ES-I3 (cell line): ENCODE results near the gene ZSCAN12.
"Not testable (repeated sequence)": the region's sequence is repeated elsewhere in the genome, so short reads cannot be mapped to it uniquely, and the experiment has no call there.

Source experiments
- H3K36me3 ChIP-seq: 2 replicates; pipeline ENCODE4 v1.6.1; 2013; ENCODE audit warnings: mild to moderate bottlenecking, low read length, control low read depth, moderate library complexity; ENCODE audit not compliant: insufficient read depth
- H3K4me1 ChIP-seq: 2 replicates; pipeline ENCODE4 v1.6.1; 2013; ENCODE audit warnings: mild to moderate bottlenecking, control low read depth, low read length; ENCODE audit not compliant: insufficient read depth
- H3K9ac ChIP-seq: 2 replicates; pipeline ENCODE4 v1.6.1; 2013; ENCODE audit warnings: low read depth, mild to moderate bottlenecking, low read length, moderate library complexity
- H3K9me3 ChIP-seq: 2 replicates; pipeline ENCODE4 v1.6.1; 2013; ENCODE audit warnings: mild to moderate bottlenecking, low read length, moderate library complexity; ENCODE audit not compliant: control insufficient read depth, insufficient read depth

ZSCAN12 gene

GRCh38 chr6:28377879-28378278 is 21.7 kb downstream of the ZSCAN12 start:
- Histone ChIP-seq H3K9me3 (peaks cover 3% of the 10 kb centered on the region; the same call in 1 of the 2 replicates), H3K36me3 (peaks cover 17% of the 10 kb centered on the region), H3K9ac (no peak overlapping the region), H3K4me1 (no peaks in the 10 kb centered on the region)

- H3K4me1 ChIP-seq = no peaks in the 10 kb centered on the region
- no peaks in the 10 kb centered on the region; the same call in 1 of the 2 replicates for H3K36me3 ChIP-seq
- H3K9me3 ChIP-seq = peaks cover under 1% of the 10 kb centered on the region; the same call in 1 of the 2 replicates
- no peak overlapping the region for H3K9ac ChIP-seq
Observed at GRCh38 chr6:28373925-28374324, 25.6 kb downstream of the ZSCAN12 start.

GRCh38 chr6:28371706-28372451 is 27.7 kb downstream of the ZSCAN12 start:
- Histone ChIP-seq H3K9ac (no peak overlapping the region), H3K36me3 (no peaks in the 10 kb centered on the region; the same call in 1 of the 2 replicates), H3K4me1 (no peaks in the 10 kb centered on the region), H3K9me3 (no peaks in the 10 kb centered on the region)

GRCh38 chr6:28371280-28371679 is 28.3 kb downstream of the ZSCAN12 start:
- Histone ChIP-seq H3K36me3 (peaks cover 3% of the 10 kb centered on the region), H3K9me3 (no peaks in the 10 kb centered on the region), H3K4me1 (no peaks in the 10 kb centered on the region), H3K9ac (no peak overlapping the region)

GRCh38 chr6:28370440-28370839 is 29.1 kb downstream of the ZSCAN12 start:
- Histone ChIP-seq H3K36me3 (peaks cover 9% of the 10 kb centered on the region), H3K9me3 (no peaks in the 10 kb centered on the region), H3K4me1 (no peaks in the 10 kb centered on the region), H3K9ac (no peak overlapping the region)

- H3K9me3 ChIP-seq = no peaks in the 10 kb centered on the region
- H3K36me3 ChIP-seq = peaks cover 13% of the 10 kb centered on the region
- H3K4me1 ChIP-seq = no peaks in the 10 kb centered on the region
- no peak overlapping the region for H3K9ac ChIP-seq
Observed at GRCh38 chr6:28369463-28369862, 30.1 kb downstream of the ZSCAN12 start.

GRCh38 chr6:28368522-28368921 is 31.0 kb downstream of the ZSCAN12 start:
- Histone ChIP-seq H3K9me3 (no peaks in the 10 kb centered on the region), H3K36me3 (peaks cover 13% of the 10 kb centered on the region), H3K9ac (no peak overlapping the region), H3K4me1 (no peaks in the 10 kb centered on the region)

- H3K4me1 ChIP-seq, H3K9ac ChIP-seq, H3K9me3 ChIP-seq: not testable (repeated sequence)
- peaks cover 13% of the 10 kb centered on the region; the same call in 1 of the 2 replicates for H3K36me3 ChIP-seq
Observed at GRCh38 chr6:28365590-28365989, 34.0 kb downstream of the ZSCAN12 start.

GRCh38 chr6:28360961-28361360 is 38.6 kb downstream of the ZSCAN12 start:
- Histone ChIP-seq H3K9me3 (peaks cover 3% of the 10 kb centered on the region; the same call in 1 of the 2 replicates), H3K36me3 (peaks cover 7% of the 10 kb centered on the region), H3K4me1 (0 out of 2 replicates have a peak, but pooled peaks cover 3% of the 10 kb centered on the region), H3K9ac (no peak overlapping the region)

- H3K4me1 ChIP-seq, H3K36me3 ChIP-seq, H3K9ac ChIP-seq, H3K9me3 ChIP-seq: not testable (repeated sequence)
Observed at GRCh38 chr6:28359562-28359961, 40.0 kb downstream of the ZSCAN12 start.

- Histone ChIP-seq H3K9ac (no peak overlapping the region), H3K9me3 (peaks cover 3% of the 10 kb centered on the region; the same call in 1 of the 2 replicates), H3K4me1 (0 out of 2 replicates have a peak, but pooled peaks cover 3% of the 10 kb centered on the region), H3K36me3 (peaks cover 3% of the 10 kb centered on the region; the same call in 1 of the 2 replicates)
Observed at GRCh38 chr6:28357036-28357435, 42.5 kb downstream of the ZSCAN12 start.

- peaks cover 3% of the 10 kb centered on the region; the same call in 1 of the 2 replicates for H3K36me3 ChIP-seq
- H3K9me3 ChIP-seq = peaks cover 3% of the 10 kb centered on the region; the same call in 1 of the 2 replicates
- no peak overlapping the region for H3K9ac ChIP-seq
Observed at GRCh38 chr6:28356666-28357020, 42.9 kb downstream of the ZSCAN12 start.

GRCh38 chr6:28355743-28356665 is 43.5 kb downstream of the ZSCAN12 start:
- peak overlapping the region; percentile 56; the same call in 1 of the 2 replicates for H3K9ac ChIP-seq
- peaks cover 3% of the 10 kb centered on the region; the same call in 1 of the 2 replicates for H3K9me3 ChIP-seq
- 0 out of 2 replicates have a peak, but pooled peaks cover 3% of the 10 kb centered on the region for H3K4me1 ChIP-seq

More at GRCh38 chr6:28356666-28357020, 42.9 kb downstream of the ZSCAN12 start:
- H3K4me1 ChIP-seq = 0 out of 2 replicates have a peak, but pooled peaks cover 3% of the 10 kb centered on the region

More at GRCh38 chr6:28355743-28356665, 43.5 kb downstream of the ZSCAN12 start:
- H3K36me3 ChIP-seq = peaks cover 3% of the 10 kb centered on the region; the same call in 1 of the 2 replicates
